ENCODE results near the gene C1QC.

C1QC gene

DNA sequence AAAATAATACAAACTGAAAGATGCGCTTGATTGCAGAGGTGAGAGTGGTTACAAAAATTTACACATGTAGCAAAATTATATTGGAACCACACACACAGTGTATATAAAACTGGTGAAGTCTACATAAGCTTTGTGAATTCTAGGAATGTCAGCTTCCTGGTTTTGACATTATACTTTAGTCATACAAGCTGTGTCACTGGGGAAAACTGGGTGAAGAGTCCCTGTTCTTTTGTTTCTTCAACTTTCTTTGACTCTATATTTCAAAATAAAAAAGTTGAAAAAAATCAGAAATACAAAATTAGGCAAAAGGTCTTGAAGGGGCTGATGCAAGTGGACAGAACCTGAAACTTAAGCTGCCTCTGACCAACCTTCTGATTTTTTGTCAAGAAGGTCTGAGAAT is 3.0 kb downstream of the C1QC start:
- Histone ChIP-seq H3K36me3 (ENCODE audit: control insufficient read depth, insufficient read depth, low read length) (no peaks in the 10 kb centered on the region), H3K4me3 (replicated peaks; ENCODE audit: low read depth, low read length) (no peak overlapping the region), H3K27me3 (replicated peaks; ENCODE audit: control insufficient read depth, insufficient read depth, low read length) (no peaks in the 10 kb centered on the region; the same call in 1 of the 2 replicates)
- TF ChIP-seq, protein P1, sequence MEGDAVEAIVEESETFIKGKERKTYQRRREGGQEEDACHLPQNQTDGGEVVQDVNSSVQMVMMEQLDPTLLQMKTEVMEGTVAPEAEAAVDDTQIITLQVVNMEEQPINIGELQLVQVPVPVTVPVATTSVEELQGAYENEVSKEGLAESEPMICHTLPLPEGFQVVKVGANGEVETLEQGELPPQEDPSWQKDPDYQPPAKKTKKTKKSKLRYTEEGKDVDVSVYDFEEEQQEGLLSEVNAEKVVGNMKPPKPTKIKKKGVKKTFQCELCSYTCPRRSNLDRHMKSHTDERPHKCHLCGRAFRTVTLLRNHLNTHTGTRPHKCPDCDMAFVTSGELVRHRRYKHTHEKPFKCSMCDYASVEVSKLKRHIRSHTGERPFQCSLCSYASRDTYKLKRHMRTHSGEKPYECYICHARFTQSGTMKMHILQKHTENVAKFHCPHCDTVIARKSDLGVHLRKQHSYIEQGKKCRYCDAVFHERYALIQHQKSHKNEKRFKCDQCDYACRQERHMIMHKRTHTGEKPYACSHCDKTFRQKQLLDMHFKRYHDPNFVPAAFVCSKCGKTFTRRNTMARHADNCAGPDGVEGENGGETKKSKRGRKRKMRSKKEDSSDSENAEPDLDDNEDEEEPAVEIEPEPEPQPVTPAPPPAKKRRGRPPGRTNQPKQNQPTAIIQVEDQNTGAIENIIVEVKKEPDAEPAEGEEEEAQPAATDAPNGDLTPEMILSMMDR (IDR thresholded peaks at IDR 0.05; ENCODE audit: insufficient read depth, low read length, poor library complexity, severe bottlenecking): no peak
- no peak for DNase-seq (ENCODE audit: extremely low read depth, insufficient read length)

- H3K27me3 ChIP-seq (replicated peaks; ENCODE audit: control insufficient read depth, insufficient read depth, low read length): no peaks in the 10 kb centered on the region; the same call in none of the 2 replicates
- DNase-seq (ENCODE audit: extremely low read depth, insufficient read length): no peak
- H3K36me3 ChIP-seq (ENCODE audit: control insufficient read depth, insufficient read depth, low read length): no peaks in the 10 kb centered on the region
- TF ChIP-seq, protein P1 (IDR thresholded peaks at IDR 0.05; ENCODE audit: insufficient read depth, low read length, poor library complexity, severe bottlenecking): no peak
- no peak overlapping the region for H3K4me3 ChIP-seq (replicated peaks; ENCODE audit: low read depth, low read length)
Observed at GRCh38 chr1:22650089-22650693, 6.8 kb downstream of the C1QC start.

DNA sequence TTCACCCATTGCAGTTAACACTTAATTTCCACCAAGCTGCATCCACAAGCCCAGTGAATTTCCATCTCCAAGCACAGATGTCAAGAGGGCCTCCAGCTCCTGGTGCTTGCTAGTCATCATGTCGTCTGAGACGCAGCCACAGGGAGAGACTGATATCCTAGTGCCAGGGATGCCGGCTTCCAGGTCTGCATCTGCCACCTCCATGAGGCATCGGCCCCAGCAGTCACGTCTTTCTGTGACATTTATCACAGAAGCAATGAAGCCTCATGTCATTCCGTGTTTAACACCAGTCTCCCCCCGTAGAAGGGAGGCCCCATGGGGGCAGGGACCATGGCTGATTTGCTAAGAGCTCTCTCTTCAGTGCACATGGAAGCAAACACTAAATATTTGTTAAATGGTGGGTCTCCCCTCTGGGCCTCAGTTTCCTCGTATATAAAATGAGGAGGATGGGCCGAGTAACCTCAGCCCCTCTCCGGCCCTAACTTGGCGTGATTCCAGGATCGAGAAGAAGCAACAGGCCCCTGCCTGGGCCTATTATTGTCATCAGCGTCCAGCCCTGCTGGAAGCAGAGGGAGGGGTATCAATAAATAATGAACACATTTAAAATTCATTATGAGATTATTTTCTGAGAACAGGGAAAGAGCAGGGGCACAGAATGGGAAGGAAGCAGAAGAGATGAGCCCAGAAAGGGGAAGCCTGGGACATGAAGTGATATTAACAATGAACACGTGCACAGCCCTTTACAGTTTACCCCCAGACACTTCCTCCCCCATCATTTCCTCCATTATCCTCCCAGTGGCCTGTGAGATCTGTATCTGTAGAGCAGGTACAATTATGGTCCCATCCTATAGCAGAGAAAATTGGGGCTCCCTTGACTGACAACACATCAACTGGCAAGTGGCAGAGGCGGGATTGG is 8.8 kb downstream of the C1QC start:
- TF ChIP-seq, protein P1 (IDR thresholded peaks at IDR 0.05; ENCODE audit: insufficient read depth, low read length, poor library complexity, severe bottlenecking): no peak
- Histone ChIP-seq H3K4me3 (replicated peaks; ENCODE audit: low read depth, low read length) (no peak overlapping the region), H3K27me3 (replicated peaks; ENCODE audit: control insufficient read depth, insufficient read depth, low read length) (no peaks in the 10 kb centered on the region; the same call in none of the 2 replicates), H3K36me3 (ENCODE audit: control insufficient read depth, insufficient read depth, low read length) (no peaks in the 10 kb centered on the region)
- DNase-seq (ENCODE audit: extremely low read depth, insufficient read length): no peak

- TF ChIP-seq, protein P1 (IDR thresholded peaks at IDR 0.05; ENCODE audit: insufficient read depth, low read length, poor library complexity, severe bottlenecking): no peak
- Histone ChIP-seq H3K4me3 (replicated peaks; ENCODE audit: low read depth, low read length) (no peak within 1 kb of the TSS), H3K36me3 (ENCODE audit: control insufficient read depth, insufficient read depth, low read length) (no peaks in the 10 kb centered on the region), H3K27me3 (replicated peaks; ENCODE audit: control insufficient read depth, insufficient read depth, low read length) (no peaks in the 10 kb centered on the region; the same call in none of the 2 replicates)
- no peak for DNase-seq (ENCODE audit: extremely low read depth, insufficient read length)
Observed at GRCh38 chr1:22652881-22653316, 9.5 kb downstream of the C1QC start, which contains the start of gene C1QB. Gene C1QB (plus strand): TSS chr1:22653236. CDS start chr1:22659463, 6,227 bp downstream.

DNA sequence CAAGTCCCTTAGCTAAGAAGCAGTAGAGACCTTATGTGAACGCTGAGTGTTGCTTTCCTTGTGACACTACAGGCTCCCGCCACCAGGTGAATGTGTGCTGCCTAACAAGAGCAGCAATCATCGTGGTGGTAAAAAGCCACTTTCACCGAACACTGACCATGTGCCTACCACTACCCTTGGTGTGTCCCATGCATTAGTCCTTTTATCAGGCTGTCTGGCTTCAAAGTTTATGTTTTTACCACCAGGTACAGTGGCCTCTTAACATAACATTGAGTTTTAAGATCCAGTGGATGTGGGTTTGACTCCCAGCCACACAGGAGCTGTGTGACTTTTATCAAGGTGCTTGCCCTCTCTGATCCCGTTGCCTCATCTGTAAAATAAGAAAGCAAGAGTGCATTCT is 11.3 kb downstream of the C1QC start:
- no peaks in the 10 kb centered on the region; the same call in none of the 2 replicates for H3K27me3 ChIP-seq (replicated peaks; ENCODE audit: control insufficient read depth, insufficient read depth, low read length)
- no peak overlapping the region for H3K4me3 ChIP-seq (replicated peaks; ENCODE audit: low read depth, low read length)
- H3K36me3 ChIP-seq (ENCODE audit: control insufficient read depth, insufficient read depth, low read length): no peaks in the 10 kb centered on the region
- DNase-seq (ENCODE audit: extremely low read depth, insufficient read length): no peak
- TF ChIP-seq, protein P1 (IDR thresholded peaks at IDR 0.05; ENCODE audit: insufficient read depth, low read length, poor library complexity, severe bottlenecking): no peak
